Stimulated activated naive CD8-positive, alpha-beta T cell treated with anti-CD3 and anti-CD28 coated beads, Interleukin-15, Interleukin-2, amounts not matched to agents 100 ng/mL and 50 ng/mL, for 24 hours (primary cell): ENCODE results near the gene ADAM8.

Source experiments
- H3K27ac Mint-ChIP-seq: one replicate; pipeline ENCODE4 v1.8.0; 2021; ENCODE audit warnings: mild to moderate bottlenecking, mixed read lengths
- H3K27me3 Mint-ChIP-seq: one replicate; pipeline ENCODE4 v1.8.0; 2021; ENCODE audit warnings: mixed read lengths
- H3K36me3 Mint-ChIP-seq: one replicate; pipeline ENCODE4 v1.8.0; 2021; ENCODE audit warnings: low read depth, mixed read lengths
- H3K4me1 Mint-ChIP-seq: one replicate; pipeline ENCODE4 v1.8.0; 2021; ENCODE audit warnings: low read depth, mixed read lengths
- H3K4me3 Mint-ChIP-seq: one replicate; pipeline ENCODE4 v1.8.0; 2021; ENCODE audit warnings: mild to moderate bottlenecking, mixed read lengths
- H3K9me3 Mint-ChIP-seq: one replicate; pipeline ENCODE4 v1.8.0; 2021; ENCODE audit warnings: mixed read lengths

ADAM8 gene

DNA sequence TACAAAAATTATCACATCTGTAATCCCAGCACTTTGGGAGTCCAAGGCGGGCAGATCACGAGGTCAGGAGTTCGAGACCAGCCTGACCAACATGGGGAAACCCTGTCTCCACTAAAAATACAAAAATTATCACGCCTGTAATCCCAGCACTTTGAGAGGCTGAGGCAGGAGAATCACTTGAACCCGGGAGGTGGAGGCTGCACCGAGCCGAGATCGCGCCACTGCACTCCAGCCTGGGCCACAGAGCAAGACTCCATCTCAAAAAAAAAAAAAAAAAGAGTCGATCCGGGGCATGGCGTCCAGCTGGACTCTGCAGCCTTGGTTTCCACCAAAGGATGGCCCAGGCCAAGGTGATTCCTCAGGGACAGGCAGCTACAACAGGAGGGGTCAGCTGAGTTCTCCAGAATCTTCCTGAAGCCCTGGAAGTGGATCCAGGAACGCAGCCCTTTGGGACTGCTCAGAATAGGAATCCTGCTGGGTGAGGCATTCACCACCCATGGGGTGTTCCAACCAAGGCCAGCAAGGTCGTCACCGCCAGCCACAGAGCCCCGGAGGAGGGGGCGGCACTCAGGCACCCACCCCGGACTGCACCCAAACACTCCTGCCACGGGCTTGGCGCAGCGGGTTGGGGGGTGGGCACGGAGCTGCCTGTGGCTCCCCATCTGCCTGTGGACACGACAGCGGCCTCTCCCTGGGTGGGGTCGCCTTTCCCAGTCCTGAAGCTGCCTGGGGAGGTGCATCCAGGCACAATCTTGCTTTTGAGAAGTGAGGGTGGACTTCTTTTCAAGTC lies 58.7 kb downstream of the ADAM8 start:
- H3K27ac Mint-ChIP-seq: no peak overlapping the region
- no peaks in the 10 kb centered on the region for H3K9me3 Mint-ChIP-seq
- H3K27me3 Mint-ChIP-seq: peaks cover 12% of the 10 kb centered on the region
- H3K4me3 Mint-ChIP-seq: no peak overlapping the region
- H3K4me1 Mint-ChIP-seq: no peaks in the 10 kb centered on the region
- no peaks in the 10 kb centered on the region for H3K36me3 Mint-ChIP-seq

DNA sequence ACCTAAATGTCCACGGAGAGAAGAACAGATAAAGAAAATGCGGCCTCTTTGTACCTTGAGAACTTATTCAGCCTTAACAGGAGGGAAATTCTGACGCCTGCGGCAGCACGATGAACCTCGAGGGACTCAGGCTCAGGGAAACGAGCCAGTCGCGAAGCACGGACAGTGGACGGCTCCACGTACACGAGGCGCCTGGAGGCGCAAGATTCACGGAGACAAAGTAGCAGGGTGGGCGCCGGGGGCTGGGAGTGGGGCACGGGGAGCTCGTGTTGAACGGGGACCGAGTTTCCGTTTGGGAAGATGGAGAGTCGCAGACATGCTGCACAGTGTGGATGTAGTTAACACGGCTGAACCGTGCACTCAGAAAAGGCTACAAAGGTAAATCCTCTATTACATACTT lies 59.9 kb downstream of the ADAM8 start:
- H3K4me1 Mint-ChIP-seq: no peaks in the 10 kb centered on the region
- no peak overlapping the region for H3K27ac Mint-ChIP-seq
- no peaks in the 10 kb centered on the region for H3K9me3 Mint-ChIP-seq
- H3K36me3 Mint-ChIP-seq: no peaks in the 10 kb centered on the region
- peaks cover 12% of the 10 kb centered on the region for H3K27me3 Mint-ChIP-seq
- no peak overlapping the region for H3K4me3 Mint-ChIP-seq

GRCh38 chr10:133215586-133215985 lies 61.1 kb downstream of the ADAM8 start:
- Mint-ChIP-seq H3K4me3 (no peak overlapping the region), H3K36me3 (no peaks in the 10 kb centered on the region), H3K9me3 (no peaks in the 10 kb centered on the region), H3K4me1 (no peaks in the 10 kb centered on the region), H3K27me3 (peaks cover 3% of the 10 kb centered on the region), H3K27ac (no peak overlapping the region)

- Mint-ChIP-seq H3K27ac (no peak overlapping the region), H3K4me1 (no peaks in the 10 kb centered on the region), H3K9me3 (no peaks in the 10 kb centered on the region), H3K4me3 (no peak overlapping the region), H3K27me3 (peaks cover 3% of the 10 kb centered on the region), H3K36me3 (no peaks in the 10 kb centered on the region)
Observed at GRCh38 chr10:133214468-133215410, 61.9 kb downstream of the ADAM8 start.

- Mint-ChIP-seq H3K27ac (no peak overlapping the region), H3K4me1 (no peaks in the 10 kb centered on the region), H3K4me3 (no peak overlapping the region), H3K36me3 (no peaks in the 10 kb centered on the region), H3K27me3 (peaks cover 3% of the 10 kb centered on the region), H3K9me3 (no peaks in the 10 kb centered on the region)
Observed at GRCh38 chr10:133213641-133214467, 62.8 kb downstream of the ADAM8 start.

DNA sequence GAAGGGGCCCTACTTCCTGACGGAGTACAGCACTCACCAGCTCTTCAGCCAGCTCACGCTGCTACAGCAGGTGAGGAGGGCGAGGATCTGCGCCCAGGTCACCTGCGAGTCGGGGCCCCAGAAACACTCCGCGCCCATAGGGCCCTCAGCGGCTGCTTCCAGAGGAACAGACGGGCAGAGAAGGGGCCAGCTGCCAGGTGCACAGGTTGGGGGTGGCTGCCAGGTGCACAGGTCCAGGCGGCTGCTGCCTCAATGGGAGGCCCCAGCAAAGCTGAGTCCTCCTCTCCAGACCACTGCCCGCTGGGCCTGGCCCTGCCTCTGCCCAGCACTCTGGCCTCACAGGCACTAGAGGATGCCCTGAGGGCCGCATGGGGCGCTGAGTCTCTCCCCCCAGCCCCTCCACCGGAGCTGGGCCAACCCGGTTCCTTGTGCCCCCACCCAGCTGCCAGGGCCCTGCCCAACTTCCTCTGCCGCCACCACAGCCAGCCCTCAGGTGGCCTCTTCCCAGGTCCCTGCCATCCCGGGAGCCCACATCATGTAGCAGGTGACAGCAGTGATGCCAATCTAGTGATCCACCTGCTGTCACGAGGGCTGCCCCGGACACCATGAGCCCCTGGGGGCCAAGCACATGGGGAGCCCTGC lies 63.7 kb downstream of the ADAM8 start:
- no peak overlapping the region for H3K27ac Mint-ChIP-seq
- no peaks in the 10 kb centered on the region for H3K4me1 Mint-ChIP-seq
- no peaks in the 10 kb centered on the region for H3K36me3 Mint-ChIP-seq
- no peaks in the 10 kb centered on the region for H3K9me3 Mint-ChIP-seq
- H3K27me3 Mint-ChIP-seq: peaks cover 3% of the 10 kb centered on the region
- no peak overlapping the region for H3K4me3 Mint-ChIP-seq
